Prostate gland (tissue), 2 donors: ENCODE measurements around the gene GRB10.

Experiments used
- POLR2A ChIP-seq: fragments of 450-650 bp; IDR thresholded peaks from one replicate; pipeline ENCODE4 v1.6.1; 2016; ENCODE audit warnings: antibody characterized with exemption, mild to moderate bottlenecking
- POLR2AphosphoS5 ChIP-seq: sonication (generic); formaldehyde crosslinking; IDR thresholded peaks from one replicate; pipeline ENCODE4 v1.6.1; 2017; ENCODE audit warnings: antibody characterized with exemption
- TF ChIP-seq, protein P1 (sequence below), 4 experiments: fragments of 200-600 bp in 2 of 4; fragments of 450-650 bp in 2 of 4; sonication (generic) in 2 of 4; IDR thresholded peaks; 1 replicate in 3 of 4; 2 replicates in 1 of 4; pipeline ENCODE4 v1.5.1; 2016 to 2019; ENCODE audit warnings: antibody characterized with exemption in 4 of 4, mild to moderate bottlenecking in 2 of 4, moderate library complexity in 2 of 4

DNA sequence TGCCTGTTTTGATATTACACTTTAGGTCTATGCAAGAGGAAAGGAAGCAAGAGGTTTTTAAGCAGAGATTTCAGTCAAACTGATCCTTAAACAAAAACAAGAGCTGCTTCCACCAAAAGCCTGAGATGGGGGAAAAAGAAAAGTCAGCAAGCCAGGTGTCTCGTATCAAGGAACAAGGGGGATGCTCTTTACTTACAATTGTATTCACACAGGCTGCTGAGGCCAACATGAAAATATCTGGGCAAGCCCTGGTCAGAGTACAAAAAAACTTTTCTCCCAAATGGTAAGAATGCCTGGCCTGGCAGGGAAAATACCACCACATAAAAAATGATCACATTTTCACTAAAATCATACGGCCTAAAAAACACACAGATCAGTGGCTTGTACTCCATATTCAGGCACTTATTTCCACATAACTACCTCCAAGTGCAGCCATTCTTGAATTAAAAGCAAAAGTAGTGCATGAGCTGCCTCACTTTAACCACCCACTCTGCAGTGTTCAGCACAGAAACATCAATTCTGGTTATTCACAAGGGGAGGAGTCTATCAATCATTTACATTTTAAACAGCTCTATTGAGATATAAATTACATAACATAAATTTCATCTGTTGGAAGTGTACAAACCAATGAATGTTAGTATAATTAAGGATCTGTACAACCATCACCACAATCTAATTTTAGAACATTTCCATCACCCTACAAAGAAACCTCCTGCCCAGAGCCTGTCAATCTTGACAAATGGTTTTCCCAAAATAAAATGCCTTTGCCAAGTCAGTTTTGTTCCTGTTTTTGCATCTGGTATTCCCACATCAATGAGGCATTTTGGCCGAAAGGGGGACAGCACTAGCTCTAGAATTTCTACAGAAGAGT, 70.2 kb downstream of the GRB10 start:
- TF ChIP-seq POLR2A (no peak), POLR2AphosphoS5 (no peak)
- TF ChIP-seq, protein P1, sequence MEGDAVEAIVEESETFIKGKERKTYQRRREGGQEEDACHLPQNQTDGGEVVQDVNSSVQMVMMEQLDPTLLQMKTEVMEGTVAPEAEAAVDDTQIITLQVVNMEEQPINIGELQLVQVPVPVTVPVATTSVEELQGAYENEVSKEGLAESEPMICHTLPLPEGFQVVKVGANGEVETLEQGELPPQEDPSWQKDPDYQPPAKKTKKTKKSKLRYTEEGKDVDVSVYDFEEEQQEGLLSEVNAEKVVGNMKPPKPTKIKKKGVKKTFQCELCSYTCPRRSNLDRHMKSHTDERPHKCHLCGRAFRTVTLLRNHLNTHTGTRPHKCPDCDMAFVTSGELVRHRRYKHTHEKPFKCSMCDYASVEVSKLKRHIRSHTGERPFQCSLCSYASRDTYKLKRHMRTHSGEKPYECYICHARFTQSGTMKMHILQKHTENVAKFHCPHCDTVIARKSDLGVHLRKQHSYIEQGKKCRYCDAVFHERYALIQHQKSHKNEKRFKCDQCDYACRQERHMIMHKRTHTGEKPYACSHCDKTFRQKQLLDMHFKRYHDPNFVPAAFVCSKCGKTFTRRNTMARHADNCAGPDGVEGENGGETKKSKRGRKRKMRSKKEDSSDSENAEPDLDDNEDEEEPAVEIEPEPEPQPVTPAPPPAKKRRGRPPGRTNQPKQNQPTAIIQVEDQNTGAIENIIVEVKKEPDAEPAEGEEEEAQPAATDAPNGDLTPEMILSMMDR (IDR thresholded peaks at IDR 0.05), result no peak
